ENCODE results near the gene LEKR1.

GRCh38 chr3:156797368-156797767, 28.8 kb upstream of the LEKR1 start:
- TF ChIP-seq POLR2A (IDR thresholded peaks at IDR 0.05; ENCODE audit: low read length) (no peak), GATA1 (IDR thresholded peaks at IDR 0.05; ENCODE audit: low read depth, low read length) (no peak)

Measured in erythroblast (primary cell).